ENCODE data around the gene OBP2A.

DNA sequence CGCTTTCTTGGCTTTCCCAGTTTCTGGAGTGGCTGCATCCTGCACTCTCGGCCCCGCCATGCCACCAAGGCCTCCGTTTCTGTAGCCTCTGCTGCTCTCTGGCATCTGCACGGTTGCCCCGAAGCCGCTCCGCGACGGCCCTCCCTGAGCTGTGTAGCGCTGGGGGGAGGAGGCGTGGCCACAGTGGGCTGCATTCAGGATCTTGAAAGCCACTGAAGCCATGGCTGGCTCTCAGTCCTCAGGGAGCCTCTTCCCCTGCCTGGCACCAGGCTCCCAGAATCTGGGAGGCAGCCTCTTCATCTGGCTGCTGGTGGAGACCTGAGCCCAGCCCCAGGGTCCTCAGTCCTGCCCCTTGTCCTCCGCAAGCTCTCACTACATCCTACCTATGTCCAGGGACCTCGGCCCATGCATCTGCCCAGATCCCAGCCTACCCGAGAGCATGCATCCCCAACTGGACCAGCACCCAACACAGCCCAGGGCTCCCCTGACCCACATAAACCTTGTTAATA, 40.7 kb downstream of the OBP2A start:
- TF ChIP-seq, protein P1, sequence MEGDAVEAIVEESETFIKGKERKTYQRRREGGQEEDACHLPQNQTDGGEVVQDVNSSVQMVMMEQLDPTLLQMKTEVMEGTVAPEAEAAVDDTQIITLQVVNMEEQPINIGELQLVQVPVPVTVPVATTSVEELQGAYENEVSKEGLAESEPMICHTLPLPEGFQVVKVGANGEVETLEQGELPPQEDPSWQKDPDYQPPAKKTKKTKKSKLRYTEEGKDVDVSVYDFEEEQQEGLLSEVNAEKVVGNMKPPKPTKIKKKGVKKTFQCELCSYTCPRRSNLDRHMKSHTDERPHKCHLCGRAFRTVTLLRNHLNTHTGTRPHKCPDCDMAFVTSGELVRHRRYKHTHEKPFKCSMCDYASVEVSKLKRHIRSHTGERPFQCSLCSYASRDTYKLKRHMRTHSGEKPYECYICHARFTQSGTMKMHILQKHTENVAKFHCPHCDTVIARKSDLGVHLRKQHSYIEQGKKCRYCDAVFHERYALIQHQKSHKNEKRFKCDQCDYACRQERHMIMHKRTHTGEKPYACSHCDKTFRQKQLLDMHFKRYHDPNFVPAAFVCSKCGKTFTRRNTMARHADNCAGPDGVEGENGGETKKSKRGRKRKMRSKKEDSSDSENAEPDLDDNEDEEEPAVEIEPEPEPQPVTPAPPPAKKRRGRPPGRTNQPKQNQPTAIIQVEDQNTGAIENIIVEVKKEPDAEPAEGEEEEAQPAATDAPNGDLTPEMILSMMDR (conservative IDR thresholded peaks at IDR 0.05 in 1 of 2, IDR thresholded peaks at IDR 0.05 in 1 of 2; ENCODE audit: low read depth in 1 of 2, low read length in 2 of 2), result no peak
- TF ChIP-seq EZH2 (IDR thresholded peaks at IDR 0.05; ENCODE audit: low read length, missing control alignments), result no peak

Data from fibroblast of lung (primary cell).